OCI-LY7 (cell line): ENCODE data around the gene SMAP2. TPM values are rescaled to one million over a fixed set of nuclear protein-coding genes. Genes with fewer than 3 reads are reported as not detected.

Experiments used
- BruUV-seq: library from RNA; stranded (reverse); fragments of 400-500 nt; replicated peaks from 2 replicates; lab custom pipeline; 2021; lab: Mats Ljungman, UMichigan
- CTCF ChIA-PET: fragments of 300-600 bp; sonication (Branson Sonifier 250); formaldehyde crosslinking; loops from one replicate; lab custom pipeline; 2022; ENCODE audit warnings: antibody characterized with exemption; ENCODE audit not compliant: unreplicated experiment; lab: Charles Lee
- POLR2A ChIA-PET: fragments of 300-600 bp; sonication (Branson Sonifier 250); formaldehyde crosslinking; loops from one replicate; lab custom pipeline; 2022; ENCODE audit warnings: antibody characterized with exemption; lab: Charles Lee
- DNase-seq: peaks from one replicate; pipeline ENCODE4 v3.0.0-alpha.2; 2015; ENCODE audit warnings: low spot score
- H2AFZ ChIP-seq: fragments of 200-600 bp; sonication (generic), shearing (Covaris generic); 2 replicates; pipeline ENCODE4 v1.6.1; 2014; ENCODE audit warnings: mild to moderate bottlenecking, antibody characterized with exemption, low read length, moderate library complexity
- H3K27ac ChIP-seq: fragments of 200-600 bp; sonication (generic); 2 replicates; pipeline ENCODE4 v1.5.1; 2014; ENCODE audit warnings: mixed run types, low read depth, mild to moderate bottlenecking, moderate library complexity, low read length, inconsistent platforms; ENCODE audit not compliant: poor library complexity, severe bottlenecking
- H3K36me3 ChIP-seq: fragments of 200-600 bp; sonication (generic); 2 replicates; pipeline ENCODE4 v1.6.1; 2014; ENCODE audit warnings: mild to moderate bottlenecking, antibody characterized with exemption, low read length, moderate library complexity, mixed read lengths; ENCODE audit not compliant: insufficient read depth
- H3K4me1 ChIP-seq: fragments of 200-600 bp; sonication (generic); 2 replicates; pipeline ENCODE4 v1.5.1; 2014; ENCODE audit warnings: mild to moderate bottlenecking, low read length; ENCODE audit not compliant: insufficient read depth, poor library complexity, severe bottlenecking
- H3K4me2 ChIP-seq: fragments of 200-600 bp; sonication (generic); 2 replicates; pipeline ENCODE4 v1.6.1; 2014; ENCODE audit warnings: mild to moderate bottlenecking, low read length
- H3K4me3 ChIP-seq: fragments of 200-600 bp; sonication (generic); 2 replicates; pipeline ENCODE4 v1.5.1; 2014; ENCODE audit warnings: mild to moderate bottlenecking, low read depth, low read length; ENCODE audit not compliant: poor library complexity, severe bottlenecking
- H3K79me2 ChIP-seq: fragments of 200-600 bp; sonication (generic); 2 replicates; pipeline ENCODE4 v1.6.1; 2016; ENCODE audit warnings: low read depth, mild to moderate bottlenecking, low read length, moderate library complexity, mixed read lengths; ENCODE audit not compliant: insufficient read depth
- H3K9me2 ChIP-seq: fragments of 200-600 bp; sonication (generic); 2 replicates; pipeline ENCODE4 v1.6.1; 2016; ENCODE audit warnings: mild to moderate bottlenecking, low read length, mixed read lengths; ENCODE audit not compliant: insufficient read depth
- H3K9me3 ChIP-seq: fragments of 200-600 bp; sonication (generic); 2 replicates; pipeline ENCODE4 v1.6.1; 2014; ENCODE audit warnings: mild to moderate bottlenecking, mixed run types, low read length, mixed read lengths
- H4K20me1 ChIP-seq: fragments of 200-600 bp; sonication (generic); 2 replicates; pipeline ENCODE4 v1.6.1; 2014; ENCODE audit warnings: mild to moderate bottlenecking, antibody characterized with exemption, low read length, moderate library complexity, mixed read lengths; ENCODE audit not compliant: insufficient read depth
- EZH2phosphoT487 ChIP-seq: fragments of 200-600 bp; sonication (generic); IDR thresholded peaks from 2 replicates; pipeline ENCODE4 v1.6.1; 2018; ENCODE audit warnings: low read depth, borderline replicate concordance, mild to moderate bottlenecking, mixed run types, antibody characterized with exemption, low read length, moderate library complexity, mixed read lengths
- intact Hi-C: fragments of 100-400 bp; cut with micrococcal nuclease; formaldehyde crosslinking; loops from one replicate; pipeline ENCODE4 v1.10.0; 2022; ENCODE audit not compliant: unreplicated experiment
- total RNA-seq, 2 experiments: library from RNA; depleted of rRNA in 1 of 2; stranded (reverse); fragments of >200 nt in 1 of 2; shearing (Covaris generic) in 1 of 2; gene quantifications; 2 replicates each; pipeline ENCODE4 v1.2.3, GENCODE V29; 2014 to 2022
- TF ChIP-seq, protein P1 (sequence below): fragments of 200-600 bp; sonication (generic); conservative IDR thresholded peaks from 2 replicates; pipeline ENCODE4 v1.5.1; 2014; ENCODE audit warnings: mild to moderate bottlenecking, antibody characterized with exemption, low read length, moderate library complexity, mixed read lengths

The SMAP2 gene
- total RNA-seq, 2 experiments from 2014 or later: 50.3 to 105 TPM

DNA sequence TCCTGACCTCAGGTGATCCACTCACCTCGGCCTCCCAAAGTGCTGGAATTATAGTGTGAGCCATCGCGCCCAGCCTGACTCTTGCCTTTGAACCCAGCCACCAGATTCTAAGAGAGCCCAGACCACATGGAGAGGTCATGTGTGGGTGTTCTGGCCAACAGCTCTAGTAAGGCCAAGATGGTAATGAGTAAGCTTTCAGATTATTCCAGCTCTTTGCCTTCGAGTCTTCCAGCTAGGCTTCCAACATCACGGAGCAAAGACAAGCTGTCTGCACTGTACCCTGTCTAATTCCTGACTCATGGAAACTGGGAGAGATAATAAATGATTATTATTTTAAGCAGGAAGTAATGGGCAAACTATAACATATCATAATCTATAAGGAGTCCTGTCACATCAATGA is 61.9 kb downstream of the SMAP2 start:
- no peaks in the 10 kb centered on the region for H3K36me3 ChIP-seq
- CTCF ChIA-PET: interaction anchor here (0.6 kb wide), 1 partner anchor 97 kb away, joined by 4 read pairs; no protein-coding TSS in a partner anchor
- no peaks in the 10 kb centered on the region for H4K20me1 ChIP-seq
- no peaks in the 10 kb centered on the region for H3K79me2 ChIP-seq
- intact Hi-C loops: loop anchor here (10.0 kb wide), 1 partner anchor 291 kb away; no protein-coding TSS in a partner anchor
- BruUV-seq: no TSS peak
- no peak overlapping the region for H3K4me2 ChIP-seq
- no peak for DNase-seq
- H3K4me3 ChIP-seq: no peak overlapping the region
- TF ChIP-seq, protein P1, sequence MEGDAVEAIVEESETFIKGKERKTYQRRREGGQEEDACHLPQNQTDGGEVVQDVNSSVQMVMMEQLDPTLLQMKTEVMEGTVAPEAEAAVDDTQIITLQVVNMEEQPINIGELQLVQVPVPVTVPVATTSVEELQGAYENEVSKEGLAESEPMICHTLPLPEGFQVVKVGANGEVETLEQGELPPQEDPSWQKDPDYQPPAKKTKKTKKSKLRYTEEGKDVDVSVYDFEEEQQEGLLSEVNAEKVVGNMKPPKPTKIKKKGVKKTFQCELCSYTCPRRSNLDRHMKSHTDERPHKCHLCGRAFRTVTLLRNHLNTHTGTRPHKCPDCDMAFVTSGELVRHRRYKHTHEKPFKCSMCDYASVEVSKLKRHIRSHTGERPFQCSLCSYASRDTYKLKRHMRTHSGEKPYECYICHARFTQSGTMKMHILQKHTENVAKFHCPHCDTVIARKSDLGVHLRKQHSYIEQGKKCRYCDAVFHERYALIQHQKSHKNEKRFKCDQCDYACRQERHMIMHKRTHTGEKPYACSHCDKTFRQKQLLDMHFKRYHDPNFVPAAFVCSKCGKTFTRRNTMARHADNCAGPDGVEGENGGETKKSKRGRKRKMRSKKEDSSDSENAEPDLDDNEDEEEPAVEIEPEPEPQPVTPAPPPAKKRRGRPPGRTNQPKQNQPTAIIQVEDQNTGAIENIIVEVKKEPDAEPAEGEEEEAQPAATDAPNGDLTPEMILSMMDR: no peak
- no peak for TF ChIP-seq EZH2phosphoT487
- H3K9me3 ChIP-seq: no peaks in the 10 kb centered on the region
- no peak overlapping the region for H2AFZ ChIP-seq
- no peaks in the 10 kb centered on the region for H3K9me2 ChIP-seq
- H3K4me1 ChIP-seq: no peaks in the 10 kb centered on the region
- H3K27ac ChIP-seq: no peak overlapping the region
- POLR2A ChIA-PET: interaction anchor here (0.5 to 0.6 kb wide), 2 partner anchors 31 to 265 kb away, joined by 3 to 4 read pairs; no protein-coding TSS in a partner anchor

- no peaks in the 10 kb centered on the region for H3K79me2 ChIP-seq
- H3K9me2 ChIP-seq: no peaks in the 10 kb centered on the region
- intact Hi-C loops: loop anchor here (10.0 kb wide), 1 partner anchor 291 kb away; no protein-coding TSS in a partner anchor
- H3K27ac ChIP-seq: no peak overlapping the region
- TF ChIP-seq EZH2phosphoT487: no peak
- TF ChIP-seq, protein P1: no peak
- H3K4me3 ChIP-seq: no peak overlapping the region
- DNase-seq: no peak
- no peaks in the 10 kb centered on the region for H4K20me1 ChIP-seq
- H3K4me2 ChIP-seq: no peak overlapping the region
- H3K36me3 ChIP-seq: no peaks in the 10 kb centered on the region
- no peaks in the 10 kb centered on the region for H3K9me3 ChIP-seq
- ChIA-PET POLR2A (interaction anchor here (0.5 kb wide), 1 partner anchor 266 kb away, joined by 3 read pairs; no protein-coding TSS in a partner anchor), CTCF (no interaction called here)
- H2AFZ ChIP-seq: no peak overlapping the region
- no TSS peak for BruUV-seq
- no peaks in the 10 kb centered on the region for H3K4me1 ChIP-seq
Observed at GRCh38 chr1:40435876-40436275, 62.3 kb downstream of the SMAP2 start.

DNA sequence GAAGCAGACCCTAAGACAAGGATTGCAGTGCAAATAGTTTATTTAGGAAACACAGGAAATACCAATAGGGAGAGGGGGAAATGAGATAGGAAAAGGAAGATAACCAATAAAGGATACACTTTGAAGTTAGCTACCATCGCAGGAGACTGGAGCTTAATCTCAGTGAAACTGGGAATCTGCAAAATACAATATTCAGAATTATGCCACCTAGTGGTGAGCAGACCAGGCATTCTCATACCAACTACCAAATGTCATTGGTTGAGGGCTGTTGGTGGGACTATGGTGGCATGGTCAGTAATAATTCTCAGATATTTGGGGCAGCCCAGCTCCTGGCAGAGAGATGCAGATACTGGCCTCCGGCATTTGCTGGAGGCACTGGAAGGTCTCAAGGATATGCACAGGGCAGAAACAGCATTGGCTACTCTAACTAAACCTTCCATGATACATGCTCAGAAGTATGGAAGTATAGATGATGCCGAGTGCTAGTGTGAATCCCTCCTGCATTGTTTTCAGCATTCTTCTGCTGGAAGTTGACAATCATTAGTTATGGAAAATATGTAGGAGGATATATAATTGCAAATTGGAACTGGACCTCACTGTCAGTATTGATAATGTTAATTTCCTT is 65.0 kb downstream of the SMAP2 start:
- Histone ChIP-seq H3K79me2 (no peaks in the 10 kb centered on the region), H3K4me2 (no peak overlapping the region), H3K4me3 (no peak overlapping the region), H3K9me2 (no peaks in the 10 kb centered on the region), H3K27ac (no peak overlapping the region), H4K20me1 (no peaks in the 10 kb centered on the region), H3K4me1 (no peaks in the 10 kb centered on the region), H3K9me3 (no peaks in the 10 kb centered on the region), H3K36me3 (no peaks in the 10 kb centered on the region), H2AFZ (no peak overlapping the region)
- no peak for TF ChIP-seq EZH2phosphoT487
- TF ChIP-seq, protein P1: peak; percentile 96
- BruUV-seq: no TSS peak
- peak; percentile 62 for DNase-seq
- ChIA-PET CTCF (interaction anchor here (0.5 to 1.3 kb wide), 4 partner anchors 12 to 349 kb away, joined by 3 read pairs; partner anchors contain the start of gene ZFP69B), POLR2A (interaction anchor here (0.6 to 1.3 kb wide), 3 partner anchors 12 to 296 kb away, joined by 3 to 5 read pairs (median 3); partner anchors contain the start of gene ZFP69B)
- intact Hi-C loops: loop anchor here (10.0 kb wide), 1 partner anchor 294 kb away; no protein-coding TSS in a partner anchor
